Measurements from ENCODE around the gene WDPCP.

DNA sequence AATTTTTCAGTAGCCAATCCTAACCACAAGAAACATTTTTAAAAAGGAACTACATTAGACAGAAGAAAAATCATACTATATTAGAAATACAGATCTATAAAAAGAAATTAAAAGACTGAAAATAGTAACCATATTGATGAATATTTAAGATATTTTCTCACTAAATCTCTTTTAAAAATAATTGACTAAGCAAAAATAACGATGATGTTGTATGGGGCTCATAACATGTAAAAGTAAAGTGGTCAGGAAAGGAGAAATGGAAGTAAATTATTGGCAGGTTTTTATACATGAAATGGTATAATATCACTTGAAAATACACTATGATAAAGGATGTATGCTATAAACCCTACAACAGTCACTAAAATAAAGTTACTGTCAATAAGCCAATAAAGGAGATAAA is 5.4 kb downstream of the WDPCP start:
- TF ChIP-seq, protein P1, sequence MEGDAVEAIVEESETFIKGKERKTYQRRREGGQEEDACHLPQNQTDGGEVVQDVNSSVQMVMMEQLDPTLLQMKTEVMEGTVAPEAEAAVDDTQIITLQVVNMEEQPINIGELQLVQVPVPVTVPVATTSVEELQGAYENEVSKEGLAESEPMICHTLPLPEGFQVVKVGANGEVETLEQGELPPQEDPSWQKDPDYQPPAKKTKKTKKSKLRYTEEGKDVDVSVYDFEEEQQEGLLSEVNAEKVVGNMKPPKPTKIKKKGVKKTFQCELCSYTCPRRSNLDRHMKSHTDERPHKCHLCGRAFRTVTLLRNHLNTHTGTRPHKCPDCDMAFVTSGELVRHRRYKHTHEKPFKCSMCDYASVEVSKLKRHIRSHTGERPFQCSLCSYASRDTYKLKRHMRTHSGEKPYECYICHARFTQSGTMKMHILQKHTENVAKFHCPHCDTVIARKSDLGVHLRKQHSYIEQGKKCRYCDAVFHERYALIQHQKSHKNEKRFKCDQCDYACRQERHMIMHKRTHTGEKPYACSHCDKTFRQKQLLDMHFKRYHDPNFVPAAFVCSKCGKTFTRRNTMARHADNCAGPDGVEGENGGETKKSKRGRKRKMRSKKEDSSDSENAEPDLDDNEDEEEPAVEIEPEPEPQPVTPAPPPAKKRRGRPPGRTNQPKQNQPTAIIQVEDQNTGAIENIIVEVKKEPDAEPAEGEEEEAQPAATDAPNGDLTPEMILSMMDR (IDR thresholded peaks at IDR 0.05; ENCODE audit: low read depth, low read length): no peak
- TF ChIP-seq POLR2A (IDR thresholded peaks at IDR 0.05; ENCODE audit: extremely low read depth, insufficient read length): no peak

Data from NB4 (cell line).